Lung microvascular endothelial cell (primary cell): ENCODE measurements around the gene USP24. TPM values are rescaled to one million over a fixed set of nuclear protein-coding genes. Genes with fewer than 3 reads are reported as not detected.
"Not testable (repeated sequence)": the region's sequence is repeated elsewhere in the genome, so short reads cannot be mapped to it uniquely, and the experiment has no call there.

Source experiments
- DNase-seq, 2 donors: peaks; one replicate each; pipeline versions ENCODE4 v3.0.0 to v3.0.0-alpha.2; 2010; ENCODE audit warnings: low read depth in 2 of 2
- total RNA-seq: library from RNA; depleted of rRNA; stranded (reverse); fragments of >200 nt; gene quantifications from 2 replicates; pipeline ENCODE4 v1.2.1, GENCODE V29; 2014

Gene USP24
- total RNA-seq, 1 donor from 2014 or later: 52.0 TPM

- DNase-seq: no peak
Observed at GRCh38 chr1:55230659-55231058, 15.5 kb upstream of the USP24 start.

- DNase-seq: not testable (repeated sequence)
Observed at GRCh38 chr1:55229726-55230125, 14.6 kb upstream of the USP24 start.

DNA sequence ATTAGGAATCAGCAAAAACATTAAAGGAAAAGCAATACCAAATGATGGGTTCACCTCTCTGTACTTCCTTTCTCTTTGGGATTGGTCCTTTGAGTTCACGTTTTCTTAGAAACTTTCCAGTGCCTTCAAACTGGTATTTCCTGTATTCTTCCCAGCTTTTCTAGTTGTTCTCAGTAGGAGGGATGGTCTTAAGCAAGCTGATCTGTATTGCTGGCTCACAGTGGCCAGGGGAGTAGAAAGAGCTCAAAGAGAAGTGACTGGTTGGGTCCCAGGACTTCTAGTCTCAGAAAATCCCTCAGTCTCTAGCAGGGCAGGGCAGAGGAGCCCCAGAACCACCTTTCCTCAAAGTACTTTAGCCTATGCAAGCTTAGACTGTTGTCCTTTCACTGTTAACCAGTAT, 10.1 kb upstream of the USP24 start:
- no peak for DNase-seq

DNA sequence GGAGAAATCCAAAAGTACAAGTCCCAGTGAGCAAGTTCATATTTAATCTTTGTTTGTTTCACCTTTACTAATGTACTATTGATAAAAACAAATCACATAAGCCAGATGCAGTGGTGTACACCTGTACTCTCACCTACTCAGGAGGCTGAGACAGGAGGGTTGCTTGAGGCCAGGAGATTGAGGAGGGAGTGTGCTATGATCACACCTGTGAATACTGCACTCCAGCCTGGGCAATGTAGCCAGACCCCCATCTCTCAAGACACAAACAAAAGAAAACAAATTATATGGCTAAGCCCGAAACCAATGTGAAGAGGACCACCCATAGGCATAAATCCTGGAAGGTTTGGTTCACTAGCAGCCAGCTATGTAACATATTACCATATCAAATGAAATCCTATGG, 9.6 kb upstream of the USP24 start:
- no peak for DNase-seq

- DNase-seq: no peak
Observed at GRCh38 chr1:55222152-55222551, 7.0 kb upstream of the USP24 start.

DNA sequence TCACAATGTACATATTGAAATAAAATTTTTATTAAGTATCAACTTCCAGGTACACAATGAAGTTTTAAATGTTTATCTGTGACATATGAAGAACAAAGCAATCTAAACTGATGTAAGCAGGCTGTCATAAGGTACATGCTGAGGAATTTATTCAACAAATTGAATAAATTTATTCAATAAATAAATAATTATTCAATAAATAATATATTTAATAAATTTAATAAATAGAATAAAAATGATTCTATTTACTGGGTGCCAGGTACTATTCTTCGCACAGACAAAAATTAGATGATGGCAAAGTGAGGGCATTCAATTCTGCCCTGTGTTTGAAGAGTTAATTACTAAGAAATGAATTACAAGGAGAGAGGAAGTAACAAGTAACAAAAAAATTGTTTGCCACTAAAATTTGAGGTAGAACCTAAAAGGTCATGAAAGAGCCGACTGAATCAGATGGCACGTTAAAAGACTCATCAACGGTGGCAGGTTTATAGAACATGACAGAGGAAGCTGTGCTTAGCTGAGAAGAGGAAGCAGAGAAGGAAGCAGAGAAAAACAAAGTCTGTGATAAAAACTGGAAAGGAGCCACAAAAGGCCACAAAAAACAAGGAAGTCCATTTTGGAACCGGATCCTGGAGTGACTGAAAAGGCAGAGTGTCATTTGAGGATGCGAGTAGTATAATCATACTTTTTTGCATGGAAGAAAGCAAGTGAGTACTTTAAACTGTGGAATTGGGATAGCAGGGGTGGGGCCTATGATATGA, 2.2 kb upstream of the USP24 start:
- peak; percentile 41 to 85 for DNase-seq

DNA sequence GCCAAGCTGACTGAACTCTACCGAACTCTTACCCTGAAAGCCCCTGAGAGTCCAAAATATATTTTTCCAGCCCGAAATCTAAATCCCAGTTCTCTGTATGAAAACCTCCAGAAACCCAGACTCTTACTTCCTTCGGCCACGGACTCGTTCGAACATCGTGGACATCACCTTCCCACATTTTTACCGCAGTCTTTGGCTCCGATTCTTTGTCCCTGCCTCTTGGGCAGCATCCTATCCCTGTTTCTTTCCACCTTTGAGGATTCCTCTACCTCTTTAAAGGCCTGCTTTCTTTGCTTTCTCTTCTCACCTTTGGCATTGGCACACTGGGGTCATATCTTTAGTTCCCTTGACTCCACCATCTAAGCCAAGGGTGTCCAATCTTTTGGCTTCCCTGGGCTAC, 932 bp upstream of the USP24 start:
- DNase-seq: no peak

DNA sequence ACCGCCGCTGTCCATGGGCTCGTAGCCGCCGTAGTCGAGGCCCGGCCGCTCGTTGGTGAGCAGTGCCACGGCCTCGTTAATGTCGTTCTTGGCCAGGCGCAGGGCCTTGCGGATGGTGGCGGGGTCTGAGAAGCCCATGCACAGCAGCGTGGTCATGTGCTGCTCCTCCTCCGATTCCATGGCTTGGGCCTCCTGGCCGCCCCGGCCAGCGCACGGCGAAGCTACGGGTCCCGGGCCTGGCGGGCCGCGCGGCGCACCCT, 300 bp downstream of the USP24 start:
- peak; percentile 53 to 65 for DNase-seq

GRCh38 chr1:55214212-55214933, 791 bp downstream of the USP24 start:
- peak; percentile 16 to 42 for DNase-seq

- DNase-seq: no peak
Observed at GRCh38 chr1:55213885-55214211, 1.3 kb downstream of the USP24 start.

DNA sequence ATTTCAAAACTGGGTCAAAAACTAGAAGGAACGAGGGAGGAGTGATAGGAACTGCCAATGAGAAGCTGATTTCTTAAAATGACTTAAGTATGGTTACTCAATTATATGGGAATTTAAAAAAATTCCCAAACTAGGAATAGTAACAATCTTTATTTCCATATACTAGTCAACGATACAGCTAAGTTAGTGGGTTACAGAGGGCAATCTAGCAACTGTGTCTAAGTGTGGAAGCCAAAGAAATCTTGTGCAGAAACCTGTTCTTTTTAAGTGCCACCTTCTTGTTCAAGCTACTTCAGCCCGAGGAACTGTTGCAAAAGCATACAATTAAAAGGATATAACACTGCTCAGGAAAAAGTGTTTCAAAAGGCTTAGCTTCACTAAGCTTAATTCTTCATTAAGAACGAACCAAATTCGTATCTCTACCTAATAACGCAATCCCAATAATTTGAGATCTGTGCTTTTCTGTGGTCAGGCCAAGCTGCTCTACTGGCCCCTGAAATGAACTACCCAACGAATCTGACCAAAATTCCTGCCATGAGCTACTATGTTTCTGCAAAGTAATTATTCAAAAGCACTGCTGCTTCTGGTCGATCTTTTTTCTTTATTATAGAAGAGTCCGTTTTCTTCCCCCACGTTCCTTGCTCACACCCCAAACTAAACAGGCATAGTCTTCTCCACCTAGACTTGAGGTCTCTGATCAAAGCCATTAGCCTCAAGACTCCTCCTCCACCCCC, 1.8 kb downstream of the USP24 start:
- no peak for DNase-seq

- DNase-seq: no peak
Observed at GRCh38 chr1:55212349-55213150, 2.6 kb downstream of the USP24 start.

DNA sequence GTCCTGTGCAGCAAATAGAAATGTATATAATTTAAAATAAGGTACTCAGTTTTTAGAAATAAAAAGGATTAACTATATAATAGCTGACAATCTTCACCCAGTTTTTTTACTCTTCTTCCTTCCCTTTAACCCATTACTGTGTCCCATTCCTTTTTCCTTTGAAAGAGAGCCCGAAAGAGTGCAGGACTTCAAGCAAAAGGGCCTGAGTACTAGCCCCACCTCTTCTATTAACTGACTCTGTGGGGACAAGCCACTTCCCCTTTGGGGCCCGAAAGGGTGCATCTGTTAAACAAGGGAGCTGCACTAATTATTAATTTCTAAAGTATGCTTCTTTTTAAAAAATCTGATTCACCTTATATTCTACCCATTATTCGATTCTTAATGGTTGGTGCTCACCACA, 3.3 kb downstream of the USP24 start:
- DNase-seq: no peak

DNA sequence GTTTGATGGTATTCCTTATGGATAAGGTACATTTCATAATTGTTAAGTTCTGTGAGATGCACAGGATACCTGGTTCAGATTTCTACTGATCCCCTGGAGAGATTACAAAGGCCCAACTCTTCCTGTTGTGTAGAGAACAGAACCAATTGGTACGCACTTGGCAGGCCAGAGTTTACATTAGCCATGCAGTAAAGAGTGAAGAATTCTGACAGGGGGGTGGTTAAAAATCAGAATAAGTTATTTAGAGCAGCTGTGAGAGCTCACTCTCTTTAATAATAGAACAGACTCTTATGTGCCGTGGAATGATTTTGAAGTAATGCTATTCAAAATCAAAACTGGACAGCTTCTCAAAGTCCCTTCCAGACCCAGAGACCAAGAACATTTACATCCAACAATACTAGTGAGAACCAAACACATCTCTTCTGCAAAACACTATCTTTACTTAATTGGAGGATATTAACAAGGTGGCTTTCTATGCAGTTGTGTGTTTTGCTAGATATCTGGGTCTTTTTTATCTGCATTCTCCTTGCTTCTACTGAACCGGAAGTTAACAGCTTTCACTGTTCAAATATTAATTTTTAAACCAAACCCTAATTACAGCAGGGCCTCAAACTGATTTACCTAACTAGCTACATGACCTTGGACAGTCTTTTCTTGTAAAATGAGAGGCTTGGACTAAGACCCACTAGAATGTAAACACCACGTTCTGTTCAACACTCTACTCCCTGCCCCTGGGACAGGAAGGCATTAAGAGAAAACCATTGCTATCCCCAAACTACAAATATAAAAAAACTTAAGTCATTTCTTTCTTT, 4.0 kb downstream of the USP24 start:
- DNase-seq: peak; percentile 20 to 30

DNA sequence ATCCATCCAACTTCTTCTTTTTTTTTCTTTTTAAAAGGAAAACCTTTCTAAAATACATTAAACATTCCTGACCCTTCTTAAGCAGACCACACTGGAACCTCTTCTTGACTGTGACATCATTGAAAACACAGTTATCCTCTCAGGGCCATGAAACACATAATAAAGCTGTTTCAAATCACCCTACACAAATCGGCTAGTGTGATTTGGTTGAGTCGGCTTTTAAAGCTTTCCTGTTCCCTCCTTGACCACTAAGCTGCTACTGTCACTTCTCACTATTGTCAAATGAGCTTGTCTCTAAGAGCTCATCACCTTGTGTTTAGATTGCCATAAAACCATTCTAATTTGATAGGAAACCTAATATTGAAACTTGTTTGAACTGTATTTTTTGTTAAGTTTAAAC, 5.9 kb downstream of the USP24 start:
- DNase-seq: no peak

- no peak for DNase-seq
Observed at GRCh38 chr1:55206210-55206609, 9.0 kb downstream of the USP24 start.

- peak; percentile 27 to 54 for DNase-seq
Observed at GRCh38 chr1:55204997-55205396, 10.2 kb downstream of the USP24 start.

GRCh38 chr1:55203064-55203463, 12.1 kb downstream of the USP24 start:
- peak in 1 of 2 donors; percentile 35 for DNase-seq

DNA sequence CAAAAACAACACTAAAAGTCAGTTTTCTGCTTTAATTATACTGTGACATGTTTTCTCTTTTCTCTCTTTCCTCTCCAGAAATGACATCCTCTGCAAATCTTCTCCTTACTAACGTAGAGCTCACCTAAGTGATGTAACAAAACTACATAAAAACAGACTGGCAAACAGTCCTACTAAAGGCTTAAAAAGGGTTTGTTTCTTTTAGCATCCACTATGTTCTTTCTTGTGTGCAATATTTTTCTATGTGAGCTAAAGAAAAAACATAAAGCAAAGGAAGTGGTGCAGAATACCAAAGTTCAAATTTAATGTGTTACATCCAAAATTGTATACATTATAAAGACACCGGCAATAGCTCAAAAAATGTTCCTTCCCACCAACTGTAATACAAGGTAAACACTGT, 14.5 kb downstream of the USP24 start:
- no peak for DNase-seq

- DNase-seq: not testable (repeated sequence)
Observed at GRCh38 chr1:55199735-55200134, 15.4 kb downstream of the USP24 start.

- DNase-seq: no peak
Observed at GRCh38 chr1:55198044-55198443, 17.1 kb downstream of the USP24 start.
